Measurements from ENCODE around the gene MAGI1. TPM values are rescaled to one million over a fixed set of nuclear protein-coding genes. Genes with fewer than 3 reads are reported as not detected.
"Not testable (repeated sequence)": the region's sequence is repeated elsewhere in the genome, so short reads cannot be mapped to it uniquely, and the experiment has no call there.

The MAGI1 gene
- total RNA-seq, 2 experiments from 2014 or later: 0.04 TPM; not detected in 1

DNA sequence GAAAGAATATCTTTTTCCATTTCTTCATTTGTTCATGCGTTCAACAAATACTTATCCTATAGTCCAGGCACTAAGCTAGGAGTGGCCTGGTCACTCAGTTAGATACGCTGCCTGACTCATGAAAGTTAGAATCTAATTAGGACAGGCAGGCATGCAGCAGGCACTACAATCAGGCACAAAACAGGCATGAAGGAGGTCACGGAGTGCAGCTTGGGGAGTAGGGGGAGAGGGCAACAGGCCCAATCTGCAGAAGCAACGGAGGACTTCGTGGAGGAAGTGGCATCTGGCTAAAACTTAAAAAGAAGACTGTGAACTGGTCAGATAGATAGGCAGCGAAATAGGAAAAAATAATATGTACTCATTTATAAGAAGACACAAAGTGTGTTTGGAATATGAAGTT lies 420.9 kb downstream of the MAGI1 start:
- H3K36me3 Mint-ChIP-seq (ENCODE audit: low read depth): no peaks in the 10 kb centered on the region
- no peaks in the 10 kb centered on the region for H3K27me3 Mint-ChIP-seq
- POLR2A ChIA-PET: no interaction called here
- no peak for DNase-seq
- no peak overlapping the region for H3K4me3 Mint-ChIP-seq
- no peaks in the 10 kb centered on the region for H3K9me3 Mint-ChIP-seq
- no peak overlapping the region for H3K27ac Mint-ChIP-seq
- CTCF ChIA-PET: no interaction called here
- H3K4me1 Mint-ChIP-seq: no peaks in the 10 kb centered on the region

DNA sequence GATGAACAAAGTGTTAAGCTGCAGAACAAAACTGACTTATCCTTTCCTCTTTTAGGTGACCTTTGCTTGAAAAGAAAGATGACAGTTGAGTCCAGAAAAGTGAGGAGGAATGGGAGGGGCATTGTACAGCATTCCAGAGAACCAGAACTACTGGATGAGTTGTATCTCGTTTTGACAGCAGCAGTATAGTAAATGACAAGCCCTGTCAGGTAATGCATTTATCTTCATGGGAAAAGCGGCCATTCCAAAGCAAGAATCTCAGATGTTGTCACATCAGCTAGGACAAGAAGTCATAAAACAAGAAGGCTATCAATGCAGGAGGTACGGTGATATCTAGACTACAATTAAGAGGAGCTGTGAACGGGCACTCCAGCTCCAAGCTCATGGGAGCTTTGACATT lies 421.5 kb downstream of the MAGI1 start:
- Mint-ChIP-seq H3K4me3 (no peak overlapping the region), H3K27me3 (no peaks in the 10 kb centered on the region), H3K27ac (no peak overlapping the region), H3K36me3 (ENCODE audit: low read depth) (no peaks in the 10 kb centered on the region), H3K9me3 (no peaks in the 10 kb centered on the region), H3K4me1 (no peaks in the 10 kb centered on the region)
- ChIA-PET CTCF (no interaction called here), POLR2A (no interaction called here)
- no peak for DNase-seq

DNA sequence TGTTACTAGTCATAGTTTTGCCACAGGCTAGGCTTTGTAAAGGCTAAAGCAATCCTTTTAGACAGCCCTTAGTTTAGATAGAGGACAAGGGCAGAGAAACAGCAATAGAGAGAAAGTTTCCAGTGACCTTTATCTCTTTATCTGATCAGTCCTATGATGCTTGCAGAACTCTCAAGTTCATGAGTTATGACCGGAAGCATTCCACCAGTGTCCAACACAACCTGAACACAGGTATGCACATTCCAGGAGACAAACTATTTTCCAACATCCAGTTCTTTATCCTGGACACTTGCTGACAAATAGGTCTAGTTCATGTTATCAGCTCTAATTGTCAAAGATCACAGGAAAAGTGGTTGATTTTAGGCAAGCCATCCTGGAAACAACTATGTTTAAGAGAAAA lies 422.2 kb downstream of the MAGI1 start:
- H3K9me3 Mint-ChIP-seq: no peaks in the 10 kb centered on the region
- H3K4me3 Mint-ChIP-seq: no peak overlapping the region
- CTCF ChIA-PET: no interaction called here
- DNase-seq: no peak
- H3K36me3 Mint-ChIP-seq (ENCODE audit: low read depth): no peaks in the 10 kb centered on the region
- POLR2A ChIA-PET: no interaction called here
- H3K4me1 Mint-ChIP-seq: no peaks in the 10 kb centered on the region
- H3K27me3 Mint-ChIP-seq: no peaks in the 10 kb centered on the region
- H3K27ac Mint-ChIP-seq: no peak overlapping the region

DNA sequence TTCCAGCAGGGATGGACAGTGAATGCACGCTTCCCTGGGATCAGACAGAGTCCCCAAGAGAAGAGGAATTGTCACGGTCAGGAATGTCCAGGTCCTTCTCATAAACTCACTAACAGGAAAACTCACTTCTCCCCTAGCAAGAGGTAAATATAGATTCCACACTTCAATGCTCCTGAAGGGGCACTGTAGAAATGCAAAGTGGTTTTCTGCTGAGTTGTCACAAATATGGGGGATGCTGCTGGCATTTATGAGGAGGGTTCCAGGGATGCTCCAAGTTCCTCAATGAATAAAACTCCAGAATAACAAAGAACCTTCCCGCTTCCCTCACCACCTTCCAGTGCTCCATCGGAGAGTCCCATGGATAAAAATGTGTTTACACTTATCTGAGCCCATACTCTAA lies 423.4 kb downstream of the MAGI1 start:
- H3K9me3 Mint-ChIP-seq: no peaks in the 10 kb centered on the region
- H3K27me3 Mint-ChIP-seq: no peaks in the 10 kb centered on the region
- H3K27ac Mint-ChIP-seq: no peak overlapping the region
- no peak for DNase-seq
- H3K4me1 Mint-ChIP-seq: no peaks in the 10 kb centered on the region
- no peaks in the 10 kb centered on the region for H3K36me3 Mint-ChIP-seq (ENCODE audit: low read depth)
- POLR2A ChIA-PET: no interaction called here
- no peak overlapping the region for H3K4me3 Mint-ChIP-seq
- CTCF ChIA-PET: no interaction called here

DNA sequence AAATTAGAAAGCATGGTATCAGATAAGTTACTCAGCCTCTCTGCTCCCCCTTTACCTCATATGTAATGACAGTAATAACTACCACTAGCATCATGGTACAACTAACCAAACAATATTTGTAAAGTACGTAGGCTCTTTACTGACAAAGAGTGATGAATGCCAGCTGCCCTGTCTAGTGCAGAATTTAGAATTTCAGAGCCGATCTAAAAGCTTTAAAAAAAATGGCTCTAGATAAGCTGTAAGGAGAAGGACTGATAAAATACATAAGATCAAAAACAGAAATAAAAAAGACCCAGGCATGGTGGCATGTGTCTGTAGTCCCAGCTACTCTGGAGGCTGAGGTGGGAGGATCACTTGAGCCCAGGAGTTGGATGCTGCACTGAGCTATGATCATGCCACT lies 424.1 kb downstream of the MAGI1 start:
- no peaks in the 10 kb centered on the region for H3K36me3 Mint-ChIP-seq (ENCODE audit: low read depth)
- no peak overlapping the region for H3K27ac Mint-ChIP-seq
- no peaks in the 10 kb centered on the region for H3K4me1 Mint-ChIP-seq
- CTCF ChIA-PET: interaction anchor here (0.7 kb wide), 1 partner anchor 11 kb away, joined by 3 read pairs; no protein-coding TSS in a partner anchor
- no peaks in the 10 kb centered on the region for H3K27me3 Mint-ChIP-seq
- no peak for DNase-seq
- POLR2A ChIA-PET: no interaction called here
- no peak overlapping the region for H3K4me3 Mint-ChIP-seq
- no peaks in the 10 kb centered on the region for H3K9me3 Mint-ChIP-seq

DNA sequence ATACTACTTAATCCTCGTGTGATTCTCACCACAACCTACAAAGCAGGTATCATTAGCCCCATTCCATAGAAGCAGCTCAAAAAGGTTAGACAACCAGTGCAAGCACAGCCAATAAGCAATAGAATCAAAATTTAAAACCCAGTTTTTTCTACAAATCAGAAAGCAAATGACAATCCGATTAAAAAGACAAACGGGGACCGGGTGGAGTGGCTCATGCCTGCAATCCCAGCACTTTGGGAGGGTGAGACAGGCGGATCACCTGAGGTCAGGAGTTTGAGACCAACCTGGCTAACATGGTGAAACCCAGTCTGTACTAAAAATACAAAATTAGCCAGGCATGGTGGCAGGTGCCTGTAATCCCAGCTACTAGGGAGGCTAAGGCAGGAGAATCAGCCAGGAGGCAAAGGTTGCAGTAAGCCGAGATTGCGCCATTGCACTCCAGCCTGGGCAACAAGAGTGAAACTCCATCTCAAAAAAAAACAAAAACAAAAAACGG lies 430.7 kb downstream of the MAGI1 start:
- H3K9me3 Mint-ChIP-seq; H3K36me3 Mint-ChIP-seq (ENCODE audit: low read depth); H3K4me1 Mint-ChIP-seq; H3K4me3 Mint-ChIP-seq; H3K27ac Mint-ChIP-seq; CTCF ChIA-PET; H3K27me3 Mint-ChIP-seq; DNase-seq; POLR2A ChIA-PET: not testable (repeated sequence)

DNA sequence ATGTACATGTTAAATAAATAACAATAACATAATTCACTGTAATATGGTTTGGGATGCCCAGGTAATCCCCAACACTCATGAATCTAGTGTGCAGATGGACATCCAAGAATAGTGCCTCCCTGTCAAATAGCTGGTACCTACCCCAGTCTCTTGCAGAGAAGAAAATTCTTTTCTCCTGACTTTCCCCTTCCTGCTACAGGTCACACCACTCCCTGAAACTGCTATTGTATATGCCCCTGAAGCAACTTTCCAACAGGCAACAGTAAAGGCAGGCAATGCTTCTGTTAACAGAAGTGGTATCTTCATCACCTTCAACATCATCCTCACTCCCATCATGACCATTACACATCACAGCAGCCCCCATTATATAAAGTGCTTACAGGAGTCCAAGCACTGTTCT lies 431.6 kb downstream of the MAGI1 start:
- Mint-ChIP-seq H3K27ac (no peak overlapping the region), H3K4me1 (no peaks in the 10 kb centered on the region), H3K36me3 (ENCODE audit: low read depth) (no peaks in the 10 kb centered on the region), H3K9me3 (no peaks in the 10 kb centered on the region), H3K27me3 (no peaks in the 10 kb centered on the region), H3K4me3 (no peak overlapping the region)
- POLR2A ChIA-PET: no interaction called here
- CTCF ChIA-PET: no interaction called here
- DNase-seq: no peak

DNA sequence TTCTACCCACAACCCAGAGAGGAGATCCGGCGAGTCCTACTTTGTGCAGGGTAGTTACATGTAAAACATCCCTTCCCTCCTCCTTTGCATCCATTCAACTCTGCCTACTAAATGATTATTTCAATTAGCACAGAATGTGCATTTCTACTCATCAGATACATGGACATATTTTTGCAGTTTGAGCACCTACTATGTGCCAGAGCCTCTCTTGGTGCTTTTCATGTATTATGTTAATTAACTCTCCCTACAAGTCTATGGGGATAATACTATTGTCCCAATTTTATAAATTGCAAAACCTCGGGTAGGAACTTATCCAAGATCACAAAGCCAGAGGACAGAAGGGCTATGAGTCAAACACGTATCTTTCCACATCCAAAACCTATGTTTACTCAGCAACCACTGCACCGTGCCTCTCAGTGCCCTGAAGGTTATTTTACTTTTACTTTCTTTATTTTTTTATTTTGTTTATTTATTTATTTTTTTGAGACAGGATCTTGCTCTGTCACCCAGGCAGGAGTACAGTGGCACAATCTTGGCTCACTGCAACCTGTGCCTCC lies 432.8 kb downstream of the MAGI1 start:
- Mint-ChIP-seq H3K4me1 (no peaks in the 10 kb centered on the region), H3K36me3 (ENCODE audit: low read depth) (no peaks in the 10 kb centered on the region), H3K9me3 (no peaks in the 10 kb centered on the region), H3K27ac (no peak overlapping the region), H3K27me3 (no peaks in the 10 kb centered on the region), H3K4me3 (no peak overlapping the region)
- ChIA-PET CTCF (no interaction called here), POLR2A (no interaction called here)
- DNase-seq: no peak

DNA sequence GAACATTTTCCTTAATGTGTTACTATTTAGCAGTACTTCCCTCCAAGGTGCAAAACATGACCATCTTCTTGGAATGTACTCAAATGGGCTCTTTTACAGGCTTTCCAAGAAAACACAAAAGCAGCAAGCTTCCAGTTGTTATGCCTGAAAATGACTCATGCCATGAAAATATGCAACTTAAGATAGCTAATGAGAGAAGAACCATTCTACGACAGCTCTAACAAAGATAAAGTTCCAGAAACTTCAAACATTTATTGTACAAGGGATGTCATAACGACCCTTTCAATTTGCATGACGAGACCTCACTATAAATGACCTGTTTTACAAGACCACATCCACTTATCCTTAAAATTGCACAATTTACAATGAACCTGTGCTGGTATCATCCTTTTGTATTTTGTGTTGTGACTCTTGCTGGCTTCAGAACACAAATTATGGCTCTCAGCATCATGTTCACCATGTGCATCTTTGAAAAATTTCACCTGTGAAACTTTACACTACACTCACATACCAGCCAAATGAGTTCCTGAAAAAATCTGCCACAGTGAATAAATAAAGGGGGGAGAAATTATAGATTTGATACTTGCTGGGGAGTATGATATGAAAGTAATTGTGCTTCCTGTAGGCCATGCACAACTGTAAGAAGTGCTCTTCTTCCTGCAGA lies 433.7 kb downstream of the MAGI1 start:
- CTCF ChIA-PET: no interaction called here
- Mint-ChIP-seq H3K9me3 (no peaks in the 10 kb centered on the region), H3K36me3 (ENCODE audit: low read depth) (no peaks in the 10 kb centered on the region), H3K4me3 (no peak overlapping the region), H3K4me1 (no peaks in the 10 kb centered on the region), H3K27me3 (no peaks in the 10 kb centered on the region), H3K27ac (no peak overlapping the region)
- DNase-seq: no peak
- POLR2A ChIA-PET: no interaction called here

DNA sequence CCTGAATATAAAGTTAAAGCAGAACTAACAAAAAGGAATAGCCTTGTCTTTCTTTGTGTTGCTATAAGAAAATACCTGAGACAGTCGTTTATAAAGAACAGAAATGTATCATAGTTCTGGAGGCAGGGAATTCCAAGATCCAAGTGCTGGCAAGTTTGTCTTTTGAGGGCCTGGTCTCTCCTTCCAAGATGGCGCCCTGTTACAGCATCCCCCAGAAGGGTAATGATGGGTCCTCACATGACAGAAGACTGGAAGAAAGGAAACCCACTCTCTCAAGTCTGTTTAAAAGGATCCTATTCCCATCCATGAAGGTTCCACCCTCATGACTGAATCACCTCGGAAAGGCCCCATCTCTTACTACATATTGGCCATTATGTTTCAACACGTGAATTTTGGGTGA lies 435.1 kb downstream of the MAGI1 start:
- DNase-seq: no peak
- Mint-ChIP-seq H3K4me1 (no peaks in the 10 kb centered on the region), H3K36me3 (ENCODE audit: low read depth) (no peaks in the 10 kb centered on the region), H3K4me3 (no peak overlapping the region), H3K27me3 (no peaks in the 10 kb centered on the region), H3K27ac (no peak overlapping the region), H3K9me3 (no peaks in the 10 kb centered on the region)
- POLR2A ChIA-PET: no interaction called here
- CTCF ChIA-PET: no interaction called here

DNA sequence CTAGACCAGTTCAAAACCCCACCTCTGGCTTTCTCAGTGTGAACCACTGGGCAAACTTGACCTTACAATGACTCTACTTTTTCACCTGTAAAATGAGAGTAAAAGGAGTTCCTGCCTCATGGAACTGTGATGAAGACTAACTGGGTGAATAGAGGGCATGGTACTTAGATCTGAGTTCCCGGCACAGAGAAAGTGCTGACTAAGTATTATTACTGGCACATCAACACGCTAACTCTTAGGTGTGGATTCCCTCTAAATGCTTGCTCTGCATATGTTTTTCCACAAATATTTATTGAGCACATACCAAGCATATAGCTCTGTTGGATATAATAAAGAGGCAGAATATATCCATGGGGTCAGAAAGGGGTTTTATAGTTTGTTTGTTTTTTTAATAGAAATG lies 437.8 kb downstream of the MAGI1 start:
- H3K27me3 Mint-ChIP-seq: peaks cover 9% of the 10 kb centered on the region
- ChIA-PET POLR2A (no interaction called here), CTCF (no interaction called here)
- no peaks in the 10 kb centered on the region for H3K9me3 Mint-ChIP-seq
- no peak for DNase-seq
- H3K4me3 Mint-ChIP-seq: no peak overlapping the region
- no peaks in the 10 kb centered on the region for H3K36me3 Mint-ChIP-seq (ENCODE audit: low read depth)
- no peak overlapping the region for H3K27ac Mint-ChIP-seq
- no peaks in the 10 kb centered on the region for H3K4me1 Mint-ChIP-seq

DNA sequence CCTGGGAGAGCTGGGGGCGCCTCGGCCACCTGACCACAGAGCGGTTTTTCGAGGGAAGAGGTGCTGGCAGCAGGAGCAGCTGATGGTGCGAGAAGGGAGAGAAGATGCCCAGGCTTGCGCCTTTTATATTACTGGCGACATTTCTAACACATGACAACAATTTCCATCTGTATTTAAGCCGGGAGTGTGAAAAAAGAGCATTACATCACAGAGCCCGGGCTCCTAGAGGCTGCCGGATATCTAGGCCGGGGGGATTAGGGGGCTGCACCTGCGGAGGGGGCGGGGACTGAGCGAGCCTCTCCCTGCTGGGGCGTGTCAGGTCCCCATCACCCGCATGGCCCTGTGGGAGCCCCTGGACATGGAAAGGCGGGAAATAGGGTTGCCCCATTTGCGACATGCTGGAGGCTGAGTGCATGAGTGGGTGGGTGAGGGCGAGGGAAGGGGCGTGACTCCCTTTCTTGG lies 440.7 kb downstream of the MAGI1 start:
- CTCF ChIA-PET: no interaction called here
- no peaks in the 10 kb centered on the region for H3K9me3 Mint-ChIP-seq
- H3K4me3 Mint-ChIP-seq: no peak overlapping the region
- POLR2A ChIA-PET: no interaction called here
- H3K27ac Mint-ChIP-seq: no peak overlapping the region
- peaks cover 12% of the 10 kb centered on the region for H3K27me3 Mint-ChIP-seq
- no peaks in the 10 kb centered on the region for H3K4me1 Mint-ChIP-seq
- no peak for DNase-seq
- H3K36me3 Mint-ChIP-seq (ENCODE audit: low read depth): no peaks in the 10 kb centered on the region

DNA sequence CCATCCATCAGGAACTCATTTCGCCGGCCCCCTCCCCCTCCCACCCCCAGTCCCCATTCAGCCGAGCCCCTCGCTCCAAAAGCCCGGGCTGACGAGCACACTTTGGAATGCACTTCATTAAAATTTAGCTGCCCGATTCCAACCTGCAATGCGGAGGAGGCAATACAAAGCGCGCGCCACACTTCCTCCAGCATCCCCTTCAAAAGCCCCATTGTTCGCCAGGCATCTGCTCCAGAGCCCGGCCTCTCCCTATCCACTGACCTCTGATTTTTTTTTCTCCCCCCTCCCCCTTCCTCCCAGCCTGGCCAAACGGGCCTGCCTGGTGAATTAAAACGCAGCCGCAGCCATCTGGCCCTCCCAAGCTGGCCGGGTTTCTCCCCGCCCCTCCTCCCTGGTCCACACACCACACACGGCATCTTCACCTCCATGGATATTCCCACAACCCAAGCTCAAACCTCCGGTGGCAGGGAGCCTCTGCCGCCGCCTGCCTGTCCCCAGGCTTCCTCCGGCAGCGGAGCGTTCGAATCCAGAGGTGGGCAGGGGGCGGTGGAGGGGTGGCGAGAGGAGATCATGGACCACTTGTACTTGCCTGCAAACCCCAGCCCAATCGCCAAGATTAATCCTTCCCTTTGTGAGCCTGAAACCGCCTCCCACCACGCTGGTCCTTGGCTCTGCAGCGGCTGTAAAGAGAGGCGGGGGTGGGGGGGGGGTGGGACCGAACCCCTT lies 441.3 kb downstream of the MAGI1 start:
- Mint-ChIP-seq H3K4me3 (no peak overlapping the region), H3K27me3 (peaks cover 12% of the 10 kb centered on the region), H3K36me3 (ENCODE audit: low read depth) (no peaks in the 10 kb centered on the region), H3K27ac (no peak overlapping the region), H3K9me3 (no peaks in the 10 kb centered on the region), H3K4me1 (no peaks in the 10 kb centered on the region)
- POLR2A ChIA-PET: interaction anchor here (0.7 kb wide), 1 partner anchor 1319 kb away, joined by 5 read pairs; no protein-coding TSS in a partner anchor
- no peak for DNase-seq
- CTCF ChIA-PET: no interaction called here

All from activated CD4-positive, alpha-beta T cell treated with anti-CD3 and anti-CD28 coated beads, Interleukin-2, amount 10 ng/mL, durations not matched to agents 7 days and 5 days (primary cell).